ENCODE data around the gene IL16. TPM values are rescaled to one million over a fixed set of nuclear protein-coding genes. Genes with fewer than 3 reads are reported as not detected.
A peak's percentile ranks its signal among the peaks of the same experiment; 100 is the strongest.

The IL16 gene
- total and polyA plus RNA-seq, 9 of the 15 experiments (the other 6 are each of a cell fraction or from before 2014, with no cell fraction given), result 1.4 to 18.8 (median 10.6) TPM

DNA sequence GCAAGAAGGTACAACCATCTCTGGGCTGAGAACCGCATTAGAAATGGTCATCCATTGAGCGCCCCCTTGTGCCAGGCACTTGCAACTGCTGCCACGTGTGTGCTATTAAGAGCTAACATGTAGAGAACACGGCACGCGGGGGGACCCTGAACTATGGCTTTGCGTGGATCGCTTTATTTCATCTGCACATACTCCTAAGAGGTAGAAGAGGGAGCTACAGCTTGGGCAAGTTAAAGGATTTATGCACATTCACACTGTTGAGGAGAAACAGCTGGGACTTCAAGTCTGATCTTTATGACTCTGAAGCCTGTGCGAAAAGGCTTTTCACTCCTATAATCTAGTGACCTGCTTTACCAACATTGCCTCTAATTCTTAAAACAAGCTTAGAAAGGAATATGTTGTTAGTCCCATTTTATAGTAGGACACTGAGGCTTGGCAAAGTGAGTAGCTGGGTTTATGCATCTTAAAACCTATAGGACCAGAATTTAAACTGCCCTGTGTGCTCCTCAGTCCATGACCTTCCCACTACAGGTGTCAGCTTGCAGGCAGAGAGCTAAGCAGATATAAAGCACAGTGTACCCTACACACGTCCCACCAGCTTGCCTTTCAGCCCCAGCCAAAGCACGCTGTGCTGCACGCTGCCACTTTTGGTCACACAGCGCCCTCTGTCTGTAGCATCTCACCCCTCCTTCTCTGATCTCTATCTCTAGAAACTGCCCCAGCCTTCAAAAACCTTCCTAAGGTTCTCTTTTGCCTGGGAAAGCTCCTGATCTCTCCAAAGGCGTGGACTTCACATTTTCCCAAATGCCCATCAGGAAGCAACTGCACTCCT lies 69.5 kb downstream of the IL16 start:
- in situ Hi-C loops (cut with MboI), result loop anchor here (5.0 to 10.0 kb wide), 4 partner anchors 104 to 811 kb away; no protein-coding TSS in a partner anchor
- H4K20me1 ChIP-seq (replicated peaks; ENCODE audit: control insufficient read depth, insufficient read depth, low read length), result no peaks in the 10 kb centered on the region
- TF ChIP-seq ARNT (IDR thresholded peaks at IDR 0.05), result peak in 1 of 2 experiments; percentile 64; a peak in 2 of 4 replicates
- no peak for TF ChIP-seq MED1 (CRISPR knock-in tag; IDR thresholded peaks at IDR 0.05; ENCODE audit: borderline replicate concordance)
- TF ChIP-seq ELF1 (tag; IDR thresholded peaks at IDR 0.05), result no peak; the same call in 1 of the 2 replicates
- no peak for TF ChIP-seq NFIC (IDR thresholded peaks at IDR 0.05)
- TF ChIP-seq, protein P1, sequence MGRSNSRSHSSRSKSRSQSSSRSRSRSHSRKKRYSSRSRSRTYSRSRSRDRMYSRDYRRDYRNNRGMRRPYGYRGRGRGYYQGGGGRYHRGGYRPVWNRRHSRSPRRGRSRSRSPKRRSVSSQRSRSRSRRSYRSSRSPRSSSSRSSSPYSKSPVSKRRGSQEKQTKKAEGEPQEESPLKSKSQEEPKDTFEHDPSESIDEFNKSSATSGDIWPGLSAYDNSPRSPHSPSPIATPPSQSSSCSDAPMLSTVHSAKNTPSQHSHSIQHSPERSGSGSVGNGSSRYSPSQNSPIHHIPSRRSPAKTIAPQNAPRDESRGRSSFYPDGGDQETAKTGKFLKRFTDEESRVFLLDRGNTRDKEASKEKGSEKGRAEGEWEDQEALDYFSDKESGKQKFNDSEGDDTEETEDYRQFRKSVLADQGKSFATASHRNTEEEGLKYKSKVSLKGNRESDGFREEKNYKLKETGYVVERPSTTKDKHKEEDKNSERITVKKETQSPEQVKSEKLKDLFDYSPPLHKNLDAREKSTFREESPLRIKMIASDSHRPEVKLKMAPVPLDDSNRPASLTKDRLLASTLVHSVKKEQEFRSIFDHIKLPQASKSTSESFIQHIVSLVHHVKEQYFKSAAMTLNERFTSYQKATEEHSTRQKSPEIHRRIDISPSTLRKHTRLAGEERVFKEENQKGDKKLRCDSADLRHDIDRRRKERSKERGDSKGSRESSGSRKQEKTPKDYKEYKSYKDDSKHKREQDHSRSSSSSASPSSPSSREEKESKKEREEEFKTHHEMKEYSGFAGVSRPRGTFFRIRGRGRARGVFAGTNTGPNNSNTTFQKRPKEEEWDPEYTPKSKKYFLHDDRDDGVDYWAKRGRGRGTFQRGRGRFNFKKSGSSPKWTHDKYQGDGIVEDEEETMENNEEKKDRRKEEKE (IDR thresholded peaks at IDR 0.05; ENCODE audit: borderline replicate concordance in 1 of 2, control insufficient read depth in 1 of 2, low read depth in 2 of 2, low read length in 1 of 2), result no peak
- TF ChIP-seq, protein P2, sequence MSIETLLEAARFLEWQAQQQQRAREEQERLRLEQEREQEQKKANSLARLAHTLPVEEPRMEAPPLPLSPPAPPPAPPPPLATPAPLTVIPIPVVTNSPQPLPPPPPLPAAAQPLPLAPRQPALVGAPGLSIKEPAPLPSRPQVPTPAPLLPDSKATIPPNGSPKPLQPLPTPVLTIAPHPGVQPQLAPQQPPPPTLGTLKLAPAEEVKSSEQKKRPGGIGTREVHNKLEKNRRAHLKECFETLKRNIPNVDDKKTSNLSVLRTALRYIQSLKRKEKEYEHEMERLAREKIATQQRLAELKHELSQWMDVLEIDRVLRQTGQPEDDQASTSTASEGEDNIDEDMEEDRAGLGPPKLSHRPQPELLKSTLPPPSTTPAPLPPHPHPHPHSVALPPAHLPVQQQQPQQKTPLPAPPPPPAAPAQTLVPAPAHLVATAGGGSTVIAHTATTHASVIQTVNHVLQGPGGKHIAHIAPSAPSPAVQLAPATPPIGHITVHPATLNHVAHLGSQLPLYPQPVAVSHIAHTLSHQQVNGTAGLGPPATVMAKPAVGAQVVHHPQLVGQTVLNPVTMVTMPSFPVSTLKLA (conservative IDR thresholded peaks at IDR 0.05), result peak; percentile 83 to 87
- no peak for TF ChIP-seq ZNF77 (CRISPR knock-in tag; IDR thresholded peaks at IDR 0.05)
- TF ChIP-seq BRD9 (IDR thresholded peaks at IDR 0.05; ENCODE audit: low read depth, partially characterized antibody), result peak; percentile 88
- TF ChIP-seq ZNF384 (IDR thresholded peaks at IDR 0.05; ENCODE audit: low read depth, low read length), result no peak
- no peak for TF ChIP-seq ZSCAN29 (IDR thresholded peaks at IDR 0.05)
- TF ChIP-seq NR4A1 (CRISPR knock-in tag; IDR thresholded peaks at IDR 0.05), result no peak
- TF ChIP-seq NR4A1 (tag; IDR thresholded peaks at IDR 0.05), result peak; percentile 27; the same call in 1 of the 2 replicates
- no peak for TF ChIP-seq ZNF79 (CRISPR knock-in tag; IDR thresholded peaks at IDR 0.05; ENCODE audit: low read depth)
- peak; percentile 61 for TF ChIP-seq L3MBTL2 (IDR thresholded peaks at IDR 0.05)
- no peak for TF ChIP-seq ZNF23 (CRISPR knock-in tag; IDR thresholded peaks at IDR 0.05)
- no peak for TF ChIP-seq CREBBP (IDR thresholded peaks at IDR 0.05; ENCODE audit: low read depth, low read length)
- TF ChIP-seq CBX2 (IDR thresholded peaks at IDR 0.05; ENCODE audit: insufficient read depth, low read length, poor library complexity, severe bottlenecking), result no peak
- TF ChIP-seq CTBP1 (IDR thresholded peaks at IDR 0.05; ENCODE audit: borderline replicate concordance), result peak; percentile 36; the same call in 1 of the 2 replicates

More for the DNA sequence above, 69.5 kb downstream of the IL16 start:
- DNase-seq (ENCODE audit: extremely low read depth in 1 of 4, low spot score in 3 of 4) (peak; percentile 90 to 92 (median 90)), ATAC-seq (peak; percentile 98), FAIRE-seq (peak; percentile 95)
- H3K9me1 ChIP-seq (ENCODE audit: control insufficient read depth, insufficient read depth, low read length), result no peaks in the 10 kb centered on the region
- H3K9me3 ChIP-seq (replicated peaks; ENCODE audit: control insufficient read depth, insufficient read depth, low read depth, low read length), result no peaks in the 10 kb centered on the region
- intact Hi-C loops (cut with micrococcal nuclease), result loop anchor here (1.0 to 5.0 kb wide), 5 partner anchors 111 to 809 kb away; no protein-coding TSS in a partner anchor
- no peaks in the 10 kb centered on the region for H3K27me3 ChIP-seq (ENCODE audit: control insufficient read depth in 2 of 2, insufficient read depth in 2 of 2, low read length in 2 of 2)
- WGBS (ENCODE audit: insufficient coverage, low coverage, missing lambda C conversion rate), result 3% methylated on average over 14 of the region's 14 CpGs
- H2AFZ ChIP-seq (ENCODE audit: low read depth, low read length), result peak overlapping the region; percentile 98
- CTCF ChIA-PET (ENCODE audit: low intra/inter-chr PET ratio), result interaction anchor here (0.6 to 4.5 kb wide), 12 partner anchors 9 to 811 kb away, joined by 3 to 115 read pairs (median 4); no protein-coding TSS in a partner anchor
- peaks cover 3% of the 10 kb centered on the region; the same call in 2 of the 3 replicates for H3K36me3 ChIP-seq (ENCODE audit: control insufficient read depth, insufficient read depth, low read length)
- H3K4me3 ChIP-seq, result no peak overlapping the region
- BruUV-seq (replicated peaks), result no TSS peak
- POLR2A ChIA-PET, result interaction anchor here (0.6 to 2.8 kb wide), 12 partner anchors 14 to 289 kb away, joined by 3 to 15 read pairs (median 4); no protein-coding TSS in a partner anchor
- H3K9ac ChIP-seq (ENCODE audit: insufficient read depth in 1 of 2, low read depth in 2 of 2, low read length in 2 of 2), result peak overlapping the region in 1 of 2 experiments; percentile 59; a peak in 2 of 4 replicates
- H3K79me2 ChIP-seq (ENCODE audit: control insufficient read depth, insufficient read depth, low read length), result no peaks in the 10 kb centered on the region
- peak overlapping the region; percentile 63 for H3K27ac ChIP-seq (ENCODE audit: extremely low read depth, low read depth, low read length)
- H3K4me2 ChIP-seq (ENCODE audit: insufficient read depth, low read length), result peak overlapping the region; percentile 77
- H3K4me1 ChIP-seq (replicated peaks in 1 of 2; ENCODE audit: control insufficient read depth in 2 of 2, insufficient read depth in 2 of 2, low read length in 2 of 2), result peaks cover 2 to 13% of the 10 kb centered on the region in 2 experiments; a peak in 3 of 5 replicates
